NT2/D1 (cell line): ENCODE results near the gene GPX4.

Experiments
- SUZ12 ChIP-seq: IDR thresholded peaks from 2 replicates; pipeline ENCODE4 v1.6.1; 2011; ENCODE audit not compliant: insufficient read length, insufficient read depth; ENCODE audit errors: extremely low read depth
- YY1 ChIP-seq: IDR thresholded peaks from 2 replicates; pipeline ENCODE4 v1.6.1; 2011; ENCODE audit not compliant: insufficient read length, insufficient read depth
- ZNF274 ChIP-seq: IDR thresholded peaks from 2 replicates; pipeline ENCODE4 v1.6.1; 2011; ENCODE audit warnings: mild to moderate bottlenecking, low read depth, low read length

- no peak for TF ChIP-seq YY1
- no peak for TF ChIP-seq ZNF274
- TF ChIP-seq SUZ12: no peak
Measured at GRCh38 chr19:1146858-1147780, 43.3 kb downstream of the GPX4 start.
